ENCODE measurements around the gene PSMD1. TPM values are rescaled to one million over a fixed set of nuclear protein-coding genes. Genes with fewer than 3 reads are reported as not detected.

PSMD1 gene
- total RNA-seq, 1 experiment from 2014 or later = 92.1 TPM

- Histone ChIP-seq H3K27ac (ENCODE audit: low read length) (no peak overlapping the region), H2AFZ (ENCODE audit: low read length) (no peak overlapping the region), H3K4me3 (ENCODE audit: low read length) (no peak overlapping the region), H3K9ac (ENCODE audit: low read length) (no peak overlapping the region), H3K79me2 (ENCODE audit: low read length) (no peaks in the 10 kb centered on the region), H3K27me3 (ENCODE audit: low read length) (no peaks in the 10 kb centered on the region), H3K9me3 (ENCODE audit: low read length) (no peaks in the 10 kb centered on the region), H3K4me1 (ENCODE audit: low read length) (peaks cover 23% of the 10 kb centered on the region), H4K20me1 (ENCODE audit: insufficient read depth, low read depth, low read length) (no peaks in the 10 kb centered on the region), H3K36me3 (ENCODE audit: insufficient read depth, low read length) (no peaks in the 10 kb centered on the region), H3K9me2 (replicated peaks; ENCODE audit: insufficient read depth, low read length) (no peaks in the 10 kb centered on the region), H3K4me2 (ENCODE audit: low read depth, low read length, poor library complexity, severe bottlenecking) (no peak overlapping the region)
- no peak for DNase-seq
These were observed 8.4 kb upstream of the PSMD1 start for GRCh38 chr2:231047923-231048915.

DNA sequence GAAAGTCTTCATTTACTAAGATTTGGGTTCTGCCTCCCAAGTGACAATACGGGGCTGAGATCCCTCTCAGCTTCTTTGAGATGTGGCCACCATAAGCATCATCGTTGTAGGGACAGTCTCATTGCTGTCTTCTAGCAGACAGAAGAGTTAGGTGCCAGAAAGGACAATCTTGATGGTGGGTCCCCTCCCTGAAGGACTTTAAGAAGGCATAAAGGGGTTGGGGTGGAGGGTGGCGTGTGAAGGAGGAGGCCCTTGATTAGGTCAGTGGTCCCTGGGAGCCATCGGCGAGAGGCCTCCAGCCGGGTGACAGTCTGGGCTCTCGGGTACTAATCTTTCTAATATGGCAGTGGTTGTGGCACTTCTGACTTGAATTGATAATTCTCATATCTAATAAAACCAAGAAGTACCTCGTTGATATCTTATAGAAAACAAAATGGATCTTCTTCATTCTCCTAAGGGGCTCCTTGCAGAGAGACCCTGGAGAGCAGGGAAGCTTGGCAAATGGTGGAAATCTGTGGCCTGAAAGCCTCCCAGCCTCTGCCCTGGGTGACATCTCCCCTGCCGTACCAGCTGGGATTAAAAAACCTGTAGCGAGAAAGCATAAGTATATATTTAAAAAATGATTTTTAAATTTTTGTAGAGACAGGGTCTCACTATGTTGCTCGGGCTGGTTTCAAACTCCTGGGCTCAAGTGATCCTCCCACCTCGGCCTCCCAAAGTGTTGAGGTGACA, 7.2 kb upstream of the PSMD1 start:
- Histone ChIP-seq H3K27ac (ENCODE audit: low read length) (no peak overlapping the region), H3K27me3 (ENCODE audit: low read length) (no peaks in the 10 kb centered on the region), H2AFZ (ENCODE audit: low read length) (no peak overlapping the region), H3K9ac (ENCODE audit: low read length) (no peak overlapping the region), H3K9me3 (ENCODE audit: low read length) (no peaks in the 10 kb centered on the region), H3K9me2 (replicated peaks; ENCODE audit: insufficient read depth, low read length) (no peaks in the 10 kb centered on the region), H3K4me2 (ENCODE audit: low read depth, low read length, poor library complexity, severe bottlenecking) (no peak overlapping the region), H3K36me3 (ENCODE audit: insufficient read depth, low read length) (no peaks in the 10 kb centered on the region), H3K4me1 (ENCODE audit: low read length) (peaks cover 23% of the 10 kb centered on the region), H4K20me1 (ENCODE audit: insufficient read depth, low read depth, low read length) (no peaks in the 10 kb centered on the region), H3K79me2 (ENCODE audit: low read length) (no peaks in the 10 kb centered on the region), H3K4me3 (ENCODE audit: low read length) (no peak overlapping the region)
- no peak for DNase-seq

DNA sequence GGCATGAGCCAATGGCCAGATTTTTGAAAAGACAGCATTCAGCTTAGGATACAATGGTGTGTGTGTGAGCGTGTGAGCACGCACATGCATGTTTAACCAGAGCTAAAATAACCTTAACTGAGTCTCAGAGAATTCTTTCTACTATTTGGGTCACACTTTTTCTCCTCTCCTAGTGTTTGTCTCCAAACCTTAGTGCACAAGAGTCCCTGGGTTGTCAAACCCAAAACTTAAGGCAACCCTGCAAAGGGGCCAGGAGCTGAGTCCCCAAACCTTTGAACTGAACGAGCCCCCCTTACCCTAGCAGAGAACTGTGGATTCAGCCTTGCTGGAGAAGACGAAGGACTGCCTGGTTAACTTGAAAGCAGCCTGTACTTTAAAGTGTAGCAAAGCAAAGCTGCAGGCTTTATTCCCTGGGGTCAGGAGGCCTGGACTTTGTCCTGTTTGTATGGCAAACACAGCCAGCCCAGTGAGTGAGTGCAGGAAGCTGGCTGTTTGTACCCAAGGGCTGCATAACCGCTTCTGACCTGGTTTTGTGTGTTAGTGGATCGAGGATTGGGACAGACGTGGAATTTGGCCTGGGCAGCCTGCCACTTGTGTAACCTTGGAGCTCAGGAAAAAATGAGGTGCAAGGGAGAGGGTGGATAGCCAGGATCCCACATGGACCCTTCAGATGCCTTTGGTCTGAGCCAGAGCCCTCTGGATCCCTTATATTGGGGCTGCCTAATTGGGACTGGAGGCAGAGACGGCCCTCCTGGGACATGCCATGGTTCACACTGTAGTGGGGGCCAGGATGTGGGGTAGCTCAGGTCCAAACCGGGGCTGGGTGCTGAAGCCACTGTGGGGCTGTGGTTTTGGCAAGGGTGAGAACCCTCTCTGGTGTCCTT, 6.4 kb upstream of the PSMD1 start:
- Histone ChIP-seq H3K36me3 (ENCODE audit: insufficient read depth, low read length) (no peaks in the 10 kb centered on the region), H3K27ac (ENCODE audit: low read length) (no peak overlapping the region), H3K27me3 (ENCODE audit: low read length) (no peaks in the 10 kb centered on the region), H3K9me3 (ENCODE audit: low read length) (no peaks in the 10 kb centered on the region), H3K79me2 (ENCODE audit: low read length) (no peaks in the 10 kb centered on the region), H3K4me1 (ENCODE audit: low read length) (peaks cover 23% of the 10 kb centered on the region), H3K9me2 (replicated peaks; ENCODE audit: insufficient read depth, low read length) (no peaks in the 10 kb centered on the region), H3K9ac (ENCODE audit: low read length) (no peak overlapping the region), H4K20me1 (ENCODE audit: insufficient read depth, low read depth, low read length) (no peaks in the 10 kb centered on the region), H2AFZ (ENCODE audit: low read length) (no peak overlapping the region), H3K4me3 (ENCODE audit: low read length) (no peak overlapping the region), H3K4me2 (ENCODE audit: low read depth, low read length, poor library complexity, severe bottlenecking) (no peak overlapping the region)
- DNase-seq = no peak

DNA sequence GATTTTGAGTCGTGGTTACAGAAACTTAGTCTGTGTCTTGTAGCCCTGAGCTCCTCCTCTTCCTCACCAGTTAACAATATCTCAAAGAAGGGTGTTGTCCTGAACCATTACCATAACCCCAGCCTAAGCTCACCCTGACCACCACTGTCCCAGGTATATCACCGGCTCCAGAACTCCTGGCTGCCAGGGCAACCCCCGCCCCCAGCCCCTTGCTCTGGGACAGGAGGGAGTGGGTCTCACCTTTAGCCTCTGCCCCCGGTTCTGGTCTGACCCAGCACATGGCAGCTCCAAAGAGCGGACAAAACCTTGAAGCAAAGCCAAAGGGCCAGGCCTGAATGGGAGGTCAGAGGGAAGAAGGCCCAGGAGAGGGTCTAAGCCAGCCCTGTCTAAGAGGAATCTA, 5.6 kb upstream of the PSMD1 start:
- Histone ChIP-seq H3K4me1 (ENCODE audit: low read length) (peaks cover 26% of the 10 kb centered on the region), H3K79me2 (ENCODE audit: low read length) (no peaks in the 10 kb centered on the region), H3K9me2 (replicated peaks; ENCODE audit: insufficient read depth, low read length) (no peaks in the 10 kb centered on the region), H4K20me1 (ENCODE audit: insufficient read depth, low read depth, low read length) (no peaks in the 10 kb centered on the region), H3K9me3 (ENCODE audit: low read length) (no peaks in the 10 kb centered on the region), H3K27ac (ENCODE audit: low read length) (no peak overlapping the region), H3K9ac (ENCODE audit: low read length) (no peak overlapping the region), H3K27me3 (ENCODE audit: low read length) (no peaks in the 10 kb centered on the region), H2AFZ (ENCODE audit: low read length) (no peak overlapping the region), H3K4me3 (ENCODE audit: low read length) (no peak overlapping the region), H3K36me3 (ENCODE audit: insufficient read depth, low read length) (no peaks in the 10 kb centered on the region), H3K4me2 (ENCODE audit: low read depth, low read length, poor library complexity, severe bottlenecking) (no peak overlapping the region)
- no peak for DNase-seq

- Histone ChIP-seq H3K36me3 (ENCODE audit: insufficient read depth, low read length) (no peaks in the 10 kb centered on the region), H3K4me1 (ENCODE audit: low read length) (peaks cover 19% of the 10 kb centered on the region), H3K9me2 (replicated peaks; ENCODE audit: insufficient read depth, low read length) (no peaks in the 10 kb centered on the region), H3K4me2 (ENCODE audit: low read depth, low read length, poor library complexity, severe bottlenecking) (peak overlapping the region; percentile 91), H3K4me3 (ENCODE audit: low read length) (peak overlapping the region; percentile 75), H3K9me3 (ENCODE audit: low read length) (no peaks in the 10 kb centered on the region), H4K20me1 (ENCODE audit: insufficient read depth, low read depth, low read length) (peaks cover 6% of the 10 kb centered on the region), H3K79me2 (ENCODE audit: low read length) (peaks cover 11% of the 10 kb centered on the region), H3K9ac (ENCODE audit: low read length) (peak overlapping the region; percentile 74), H2AFZ (ENCODE audit: low read length) (peak overlapping the region; percentile 99), H3K27me3 (ENCODE audit: low read length) (no peaks in the 10 kb centered on the region), H3K27ac (ENCODE audit: low read length) (no peak overlapping the region)
- DNase-seq = peak; percentile 94
These were observed 3.9 kb upstream of the PSMD1 start for GRCh38 chr2:231052494-231053451.

- Histone ChIP-seq H3K27ac (ENCODE audit: low read length) (no peak overlapping the region), H3K9me2 (replicated peaks; ENCODE audit: insufficient read depth, low read length) (no peaks in the 10 kb centered on the region), H3K9me3 (ENCODE audit: low read length) (no peaks in the 10 kb centered on the region), H3K4me3 (ENCODE audit: low read length) (no peak overlapping the region), H3K4me2 (ENCODE audit: low read depth, low read length, poor library complexity, severe bottlenecking) (no peak overlapping the region), H3K27me3 (ENCODE audit: low read length) (no peaks in the 10 kb centered on the region), H3K36me3 (ENCODE audit: insufficient read depth, low read length) (no peaks in the 10 kb centered on the region), H3K79me2 (ENCODE audit: low read length) (peaks cover 22% of the 10 kb centered on the region), H3K9ac (ENCODE audit: low read length) (no peak overlapping the region), H4K20me1 (ENCODE audit: insufficient read depth, low read depth, low read length) (peaks cover 17% of the 10 kb centered on the region), H2AFZ (ENCODE audit: low read length) (no peak overlapping the region), H3K4me1 (ENCODE audit: low read length) (peaks cover 30% of the 10 kb centered on the region)
- no peak for DNase-seq
These were observed 2.8 kb upstream of the PSMD1 start for GRCh38 chr2:231053846-231054245.

- Histone ChIP-seq H3K4me3 (ENCODE audit: low read length) (peak overlapping the region; percentile 81), H3K4me1 (ENCODE audit: low read length) (peaks cover 34% of the 10 kb centered on the region), H3K27me3 (ENCODE audit: low read length) (no peaks in the 10 kb centered on the region), H3K79me2 (ENCODE audit: low read length) (peaks cover 58% of the 10 kb centered on the region), H3K27ac (ENCODE audit: low read length) (peak overlapping the region; percentile 72), H3K36me3 (ENCODE audit: insufficient read depth, low read length) (peaks cover 18% of the 10 kb centered on the region), H3K9me2 (replicated peaks; ENCODE audit: insufficient read depth, low read length) (no peaks in the 10 kb centered on the region), H4K20me1 (ENCODE audit: insufficient read depth, low read depth, low read length) (peaks cover 25% of the 10 kb centered on the region), H3K4me2 (ENCODE audit: low read depth, low read length, poor library complexity, severe bottlenecking) (peak overlapping the region; percentile 72), H3K9ac (ENCODE audit: low read length) (peak overlapping the region; percentile 94), H2AFZ (ENCODE audit: low read length) (no peak overlapping the region), H3K9me3 (ENCODE audit: low read length) (no peaks in the 10 kb centered on the region)
- peak; percentile 70 for DNase-seq
These were observed 923 bp downstream of the PSMD1 start for GRCh38 chr2:231057590-231057989.
